Ovary (tissue), 3 donors: ENCODE data around the gene BICRAL.

ENCODE experiments used
- EP300 ChIP-seq: sonication (generic); formaldehyde crosslinking; IDR thresholded peaks from one replicate; pipeline ENCODE4 v1.6.1; 2017; ENCODE audit warnings: antibody characterized with exemption
- POLR2A ChIP-seq: fragments of 450-650 bp; IDR thresholded peaks from one replicate; pipeline ENCODE4 v1.6.1; 2017; ENCODE audit warnings: antibody characterized with exemption, mild to moderate bottlenecking, moderate library complexity
- TF ChIP-seq, protein P1 (sequence below), 3 donors: fragments of 450-650 bp in 2 of 3; fragments of 200-600 bp in 1 of 3; IDR thresholded peaks; one replicate each; pipeline versions ENCODE4 v1.5.1 to v1.8.0; 2016 to 2022; ENCODE audit warnings: antibody characterized with exemption in 3 of 3, mild to moderate bottlenecking in 1 of 3
- donor health status: DM: no; HTN: no; CAD: no.

DNA sequence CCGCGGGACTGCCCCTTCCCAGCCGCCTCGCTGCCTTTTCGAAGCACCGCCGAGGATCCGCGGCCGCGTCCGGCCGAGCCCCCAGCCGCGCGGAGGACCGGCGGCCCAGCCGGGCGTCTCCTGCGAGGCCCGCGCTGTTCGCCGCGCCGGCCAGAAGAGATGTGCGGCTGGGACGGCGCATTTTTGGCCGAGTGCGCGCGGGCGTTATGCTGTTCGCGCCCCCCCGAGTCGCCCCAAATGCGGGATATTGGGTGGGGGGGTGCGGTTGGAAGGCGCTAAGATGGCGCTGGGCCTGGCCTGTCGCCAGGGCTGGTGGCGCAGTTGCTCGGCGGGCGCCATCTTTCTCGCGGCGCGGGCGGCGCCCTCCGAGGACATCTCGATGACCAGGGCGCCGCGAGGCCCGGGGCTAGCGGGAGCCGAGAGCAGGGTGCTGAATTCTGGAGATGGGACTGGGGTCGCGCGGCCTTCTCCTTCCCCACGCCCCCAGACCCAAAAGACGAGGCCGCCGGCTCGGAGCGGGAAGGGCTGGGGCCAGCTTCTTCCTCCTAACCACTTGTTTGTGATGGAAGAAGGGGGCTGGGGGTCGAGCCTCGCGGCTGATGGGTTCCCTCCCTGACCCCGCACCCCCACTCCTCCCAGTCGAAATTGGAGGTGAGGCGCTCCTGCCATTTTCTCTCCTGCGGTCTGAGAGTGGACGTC is 1.5 kb downstream of the BICRAL start:
- TF ChIP-seq, protein P1, sequence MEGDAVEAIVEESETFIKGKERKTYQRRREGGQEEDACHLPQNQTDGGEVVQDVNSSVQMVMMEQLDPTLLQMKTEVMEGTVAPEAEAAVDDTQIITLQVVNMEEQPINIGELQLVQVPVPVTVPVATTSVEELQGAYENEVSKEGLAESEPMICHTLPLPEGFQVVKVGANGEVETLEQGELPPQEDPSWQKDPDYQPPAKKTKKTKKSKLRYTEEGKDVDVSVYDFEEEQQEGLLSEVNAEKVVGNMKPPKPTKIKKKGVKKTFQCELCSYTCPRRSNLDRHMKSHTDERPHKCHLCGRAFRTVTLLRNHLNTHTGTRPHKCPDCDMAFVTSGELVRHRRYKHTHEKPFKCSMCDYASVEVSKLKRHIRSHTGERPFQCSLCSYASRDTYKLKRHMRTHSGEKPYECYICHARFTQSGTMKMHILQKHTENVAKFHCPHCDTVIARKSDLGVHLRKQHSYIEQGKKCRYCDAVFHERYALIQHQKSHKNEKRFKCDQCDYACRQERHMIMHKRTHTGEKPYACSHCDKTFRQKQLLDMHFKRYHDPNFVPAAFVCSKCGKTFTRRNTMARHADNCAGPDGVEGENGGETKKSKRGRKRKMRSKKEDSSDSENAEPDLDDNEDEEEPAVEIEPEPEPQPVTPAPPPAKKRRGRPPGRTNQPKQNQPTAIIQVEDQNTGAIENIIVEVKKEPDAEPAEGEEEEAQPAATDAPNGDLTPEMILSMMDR (IDR thresholded peaks at IDR 0.05): peak in 1 of 3 donors; percentile 12
- TF ChIP-seq POLR2A: peak; percentile 13
- no peak for TF ChIP-seq EP300
